HepG2 (cell line): Measurements from ENCODE around the gene CALR. TPM values are rescaled to one million over a fixed set of nuclear protein-coding genes. Genes with fewer than 3 reads are reported as not detected.

Experiments used
- AGO2 ChIP-seq: fragments of 200-400 bp; formaldehyde crosslinking; optimal IDR thresholded peaks from 2 replicates; pipeline ENCODE3; 2017; ENCODE audit warnings: mild to moderate bottlenecking, low read depth, low read length, moderate library complexity
- GZF1 ChIP-seq: sonication (generic); formaldehyde crosslinking; IDR thresholded peaks from 2 replicates; pipeline ENCODE4 v1.5.1; 2020; ENCODE audit warnings: mild to moderate bottlenecking, missing genetic modification reagents
- KDM1A ChIP-seq: IDR thresholded peaks from 2 replicates; pipeline ENCODE4 v1.6.1; 2016; ENCODE audit warnings: missing compliant biosample characterization
- KDM5B ChIP-seq: sonication (generic); formaldehyde crosslinking; IDR thresholded peaks from 2 replicates; pipeline ENCODE4 v1.4.0; 2020; ENCODE audit warnings: missing genetic modification reagents, mild to moderate bottlenecking, borderline replicate concordance
- KLF16 ChIP-seq, 2 experiments: sonication (generic) in 1 of 2; formaldehyde crosslinking in 1 of 2; IDR thresholded peaks; 2 replicates each; pipeline versions ENCODE4 v1.6.1 to v1.8.0; 2016 to 2023; ENCODE audit warnings: missing genetic modification reagents in 2 of 2, missing compliant biosample characterization in 1 of 2
- KMT2A ChIP-seq: sonication (generic); formaldehyde crosslinking; IDR thresholded peaks from 2 replicates; pipeline ENCODE4 v1.4.0; 2020; ENCODE audit warnings: missing genetic modification reagents
- MIER2 ChIP-seq: IDR thresholded peaks from 2 replicates; pipeline ENCODE4 v1.6.1; 2016; ENCODE audit warnings: missing biosample characterization, missing genetic modification reagents
- SMAD1 ChIP-seq: sonication (generic); formaldehyde crosslinking; IDR thresholded peaks from 2 replicates; pipeline ENCODE4 v1.4.0; 2020; ENCODE audit warnings: missing genetic modification reagents, low read depth, mild to moderate bottlenecking, borderline replicate concordance
- TOPORS ChIP-seq: sonication (generic); formaldehyde crosslinking; IDR thresholded peaks from 2 replicates; pipeline ENCODE4 v1.8.0; 2023; ENCODE audit warnings: mild to moderate bottlenecking, missing genetic modification reagents
- ZFX ChIP-seq: sonication (generic); formaldehyde crosslinking; IDR thresholded peaks from 2 replicates; pipeline ENCODE4 v1.4.0; 2020; ENCODE audit warnings: mild to moderate bottlenecking, low read depth, missing genetic modification reagents, moderate library complexity
- ZFY ChIP-seq: sonication (generic); formaldehyde crosslinking; IDR thresholded peaks from 2 replicates; pipeline ENCODE4 v1.4.0; 2020; ENCODE audit warnings: missing genetic modification reagents
- ZNF160 ChIP-seq: sonication (generic); formaldehyde crosslinking; IDR thresholded peaks from 2 replicates; pipeline ENCODE4 v1.8.0; 2022; ENCODE audit warnings: mild to moderate bottlenecking, inconsistent platforms, missing genetic modification reagents
- ZNF224 ChIP-seq: sonication (generic); formaldehyde crosslinking; IDR thresholded peaks from 2 replicates; pipeline ENCODE4 v1.5.0; 2020; ENCODE audit warnings: mild to moderate bottlenecking, missing genetic modification reagents
- ZNF335 ChIP-seq: sonication (generic); formaldehyde crosslinking; IDR thresholded peaks from 2 replicates; pipeline ENCODE4 v1.4.0; 2020; ENCODE audit warnings: missing genetic modification reagents
- ZNF354B ChIP-seq: sonication (generic); formaldehyde crosslinking; IDR thresholded peaks from 2 replicates; pipeline ENCODE4 v1.8.0; 2022; ENCODE audit warnings: mild to moderate bottlenecking, missing genetic modification reagents
- ZNF766 ChIP-seq: sonication (generic); formaldehyde crosslinking; IDR thresholded peaks from 2 replicates; pipeline ENCODE4 v1.5.0; 2020; ENCODE audit warnings: missing genetic modification reagents, borderline replicate concordance
- ZNF883 ChIP-seq: sonication (generic); formaldehyde crosslinking; IDR thresholded peaks from 2 replicates; pipeline ENCODE4 v1.5.1; 2020; ENCODE audit warnings: mild to moderate bottlenecking, missing genetic modification reagents; ENCODE audit errors: not compliant biosample characterization
- ZSCAN21 ChIP-seq: sonication (generic); formaldehyde crosslinking; IDR thresholded peaks from 2 replicates; pipeline ENCODE4 v1.8.0; 2022; ENCODE audit warnings: mild to moderate bottlenecking, missing genetic modification reagents, moderate library complexity, borderline replicate concordance
- polyA plus RNA-seq, 8 experiments: library from polyadenylated mRNA; depleted of rRNA in 3 of 8; stranded (reverse) in 7 of 8; unstranded in 1 of 8; fragments of >200 nt; fragmentation: Illumina TruSeq in 4 of 8; extraction: Trizol in 4 of 8; gene quantifications; 2 replicates each; pipeline versions ENCODE4 v1.2.1 to v1.2.3, GENCODE V29; 2011 to 2016; ENCODE audit warnings: low read depth in 4 of 8, missing spikeins in 1 of 8, mixed read lengths in 1 of 8; ENCODE audit not compliant: insufficient read depth in 1 of 8
- total RNA-seq, 5 experiments: library from RNA; depleted of rRNA; stranded (reverse); fragments of >200 nt; fragmentation: Illumina TruSeq; extraction: Trizol; gene quantifications; 2 replicates each; pipeline ENCODE4 v1.2.3, GENCODE V29; 2016; ENCODE audit warnings: low read depth in 1 of 5
- TF ChIP-seq, protein P1 (sequence below): sonication (generic); formaldehyde crosslinking; IDR thresholded peaks from 2 replicates; pipeline ENCODE4 v1.4.0; 2020; ENCODE audit warnings: missing genetic modification reagents, borderline replicate concordance
- TF ChIP-seq, protein P2 (sequence below): sonication (generic); formaldehyde crosslinking; IDR thresholded peaks from 2 replicates; pipeline ENCODE4 v1.8.0; 2023; ENCODE audit warnings: mild to moderate bottlenecking, missing genetic modification reagents
- TF ChIP-seq, protein P3 (sequence below): sonication (generic); formaldehyde crosslinking; IDR thresholded peaks from 2 replicates; pipeline ENCODE4 v1.8.0; 2022; ENCODE audit warnings: missing genetic modification reagents, mild to moderate bottlenecking, inconsistent platforms, borderline replicate concordance
- TF ChIP-seq, protein P4 (sequence below): sonication (generic); formaldehyde crosslinking; IDR thresholded peaks from 2 replicates; pipeline ENCODE4 v1.5.0; 2020; ENCODE audit warnings: mild to moderate bottlenecking, missing genetic modification reagents, moderate library complexity

The CALR gene
- total and polyA plus RNA-seq, 2 of the 13 experiments (the other 11 are each of a cell fraction or from before 2014, with no cell fraction given): 898 to 934 TPM

DNA sequence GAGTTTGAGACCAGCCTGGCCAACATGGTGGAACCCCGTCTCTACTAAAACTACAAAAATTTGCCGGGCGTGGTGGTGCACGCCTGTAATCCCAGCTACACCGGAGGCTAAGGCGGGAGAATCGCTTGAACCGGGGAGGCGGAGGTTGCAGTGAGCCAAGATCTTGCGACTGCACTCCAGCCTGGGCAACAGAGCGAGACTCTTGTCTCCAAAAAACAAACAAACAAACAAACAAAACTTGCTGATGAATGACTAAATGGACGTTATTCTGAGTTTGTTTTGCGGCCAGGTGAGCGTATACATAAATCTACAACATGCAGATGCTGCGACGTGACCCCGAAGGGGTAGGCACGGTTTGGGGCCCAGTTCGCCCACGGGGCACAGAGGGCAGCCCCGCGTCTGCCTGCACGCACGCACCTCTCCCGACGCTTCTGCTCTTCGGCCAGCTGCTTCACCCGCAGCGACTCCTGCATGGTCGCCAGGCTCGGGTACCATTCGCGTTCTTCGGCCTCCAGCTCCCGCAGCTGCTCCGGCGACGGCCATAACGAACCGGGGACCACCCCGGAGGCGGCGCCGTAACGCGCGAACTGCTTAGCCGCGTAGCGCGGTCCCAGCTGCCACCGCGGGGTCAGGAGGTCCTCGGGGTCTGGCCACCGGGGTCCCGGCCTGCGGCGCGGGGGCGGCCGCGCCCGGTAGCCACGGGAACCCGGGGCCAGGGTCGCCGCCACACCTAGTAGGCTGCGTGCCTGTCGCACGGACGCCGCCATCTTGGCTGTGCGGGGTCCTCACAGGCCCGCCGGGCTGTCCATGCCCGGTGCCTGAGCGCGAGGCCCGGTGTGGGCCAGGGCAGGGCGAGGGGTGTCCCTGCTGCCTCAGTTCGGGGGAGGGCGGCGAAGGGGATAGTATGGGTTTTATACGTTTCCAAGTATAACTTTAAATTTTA lies 18.3 kb downstream of the CALR start, which contains the start of gene GADD45GIP1 (continued):
- TF ChIP-seq ZSCAN21 (CRISPR knock-in tag): peak; percentile 88; the same call in 1 of the 2 replicates
- no peak for TF ChIP-seq ZNF354B (CRISPR knock-in tag)
- TF ChIP-seq AGO2: peak; percentile 61
- TF ChIP-seq ZNF766: peak; percentile 47; the same call in 1 of the 2 replicates
- peak; percentile 91 for TF ChIP-seq ZFY (CRISPR knock-in tag)
- 0 out of 2 replicates have a peak, but pooled peaks have one; percentile 34 for TF ChIP-seq KMT2A
- TF ChIP-seq, protein P1, sequence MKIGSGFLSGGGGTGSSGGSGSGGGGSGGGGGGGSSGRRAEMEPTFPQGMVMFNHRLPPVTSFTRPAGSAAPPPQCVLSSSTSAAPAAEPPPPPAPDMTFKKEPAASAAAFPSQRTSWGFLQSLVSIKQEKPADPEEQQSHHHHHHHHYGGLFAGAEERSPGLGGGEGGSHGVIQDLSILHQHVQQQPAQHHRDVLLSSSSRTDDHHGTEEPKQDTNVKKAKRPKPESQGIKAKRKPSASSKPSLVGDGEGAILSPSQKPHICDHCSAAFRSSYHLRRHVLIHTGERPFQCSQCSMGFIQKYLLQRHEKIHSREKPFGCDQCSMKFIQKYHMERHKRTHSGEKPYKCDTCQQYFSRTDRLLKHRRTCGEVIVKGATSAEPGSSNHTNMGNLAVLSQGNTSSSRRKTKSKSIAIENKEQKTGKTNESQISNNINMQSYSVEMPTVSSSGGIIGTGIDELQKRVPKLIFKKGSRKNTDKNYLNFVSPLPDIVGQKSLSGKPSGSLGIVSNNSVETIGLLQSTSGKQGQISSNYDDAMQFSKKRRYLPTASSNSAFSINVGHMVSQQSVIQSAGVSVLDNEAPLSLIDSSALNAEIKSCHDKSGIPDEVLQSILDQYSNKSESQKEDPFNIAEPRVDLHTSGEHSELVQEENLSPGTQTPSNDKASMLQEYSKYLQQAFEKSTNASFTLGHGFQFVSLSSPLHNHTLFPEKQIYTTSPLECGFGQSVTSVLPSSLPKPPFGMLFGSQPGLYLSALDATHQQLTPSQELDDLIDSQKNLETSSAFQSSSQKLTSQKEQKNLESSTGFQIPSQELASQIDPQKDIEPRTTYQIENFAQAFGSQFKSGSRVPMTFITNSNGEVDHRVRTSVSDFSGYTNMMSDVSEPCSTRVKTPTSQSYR (CRISPR knock-in tag): peak; percentile 30; the same call in 1 of the 2 replicates
- TF ChIP-seq GZF1 (CRISPR knock-in tag): no peak
- peak; percentile 93 for TF ChIP-seq ZFX
- peak; percentile 78; the same call in 1 of the 2 replicates for TF ChIP-seq KDM5B
- TF ChIP-seq, protein P2, sequence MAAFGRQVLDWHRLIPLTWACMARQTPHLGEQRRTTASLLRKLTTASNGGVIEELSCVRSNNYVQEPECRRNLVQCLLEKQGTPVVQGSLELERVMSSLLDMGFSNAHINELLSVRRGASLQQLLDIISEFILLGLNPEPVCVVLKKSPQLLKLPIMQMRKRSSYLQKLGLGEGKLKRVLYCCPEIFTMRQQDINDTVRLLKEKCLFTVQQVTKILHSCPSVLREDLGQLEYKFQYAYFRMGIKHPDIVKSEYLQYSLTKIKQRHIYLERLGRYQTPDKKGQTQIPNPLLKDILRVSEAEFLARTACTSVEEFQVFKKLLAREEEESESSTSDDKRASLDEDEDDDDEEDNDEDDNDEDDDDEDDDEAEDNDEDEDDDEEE (CRISPR knock-in tag): 0 out of 2 replicates have a peak, but pooled peaks have one; percentile 62
- no peak; the same call in 1 of the 2 replicates for TF ChIP-seq ZNF160 (CRISPR knock-in tag)
- no peak for TF ChIP-seq SMAD1
- TF ChIP-seq MIER2 (CRISPR knock-in tag): no peak
- TF ChIP-seq, protein P3, sequence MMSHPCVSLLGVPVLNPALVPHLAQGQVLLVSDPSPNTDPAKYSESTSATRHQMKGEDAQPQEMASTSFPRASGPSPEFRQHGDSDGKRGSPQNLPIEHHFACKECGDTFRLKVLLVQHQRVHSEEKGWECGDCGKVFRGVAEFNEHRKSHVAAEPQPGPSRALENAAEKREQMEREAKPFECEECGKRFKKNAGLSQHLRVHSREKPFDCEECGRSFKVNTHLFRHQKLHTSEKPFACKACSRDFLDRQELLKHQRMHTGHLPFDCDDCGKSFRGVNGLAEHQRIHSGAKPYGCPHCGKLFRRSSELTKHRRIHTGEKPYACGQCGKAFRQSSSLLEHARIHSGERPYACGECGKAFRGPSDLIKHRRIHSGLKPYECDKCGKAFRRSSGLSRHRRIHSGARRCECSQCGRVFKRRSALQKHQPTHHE (CRISPR knock-in tag): 0 out of 2 replicates have a peak, but pooled peaks have one; percentile 35
- no peak for TF ChIP-seq KDM1A
- TF ChIP-seq KLF16 (CRISPR knock-in tag; IDR thresholded peaks at IDR 0.05): peak in 1 of 2 experiments; percentile 67; a peak in 1 of 4 replicates
- peak; percentile 99 for TF ChIP-seq ZNF335 (CRISPR knock-in tag)
- peak; percentile 30; the same call in 1 of the 2 replicates for TF ChIP-seq ZNF224 (CRISPR knock-in tag)
- peak; percentile 73 for TF ChIP-seq ZNF883 (CRISPR knock-in tag)
- TF ChIP-seq TOPORS (CRISPR knock-in tag): peak; percentile 52; the same call in 1 of the 2 replicates
- TF ChIP-seq, protein P4, sequence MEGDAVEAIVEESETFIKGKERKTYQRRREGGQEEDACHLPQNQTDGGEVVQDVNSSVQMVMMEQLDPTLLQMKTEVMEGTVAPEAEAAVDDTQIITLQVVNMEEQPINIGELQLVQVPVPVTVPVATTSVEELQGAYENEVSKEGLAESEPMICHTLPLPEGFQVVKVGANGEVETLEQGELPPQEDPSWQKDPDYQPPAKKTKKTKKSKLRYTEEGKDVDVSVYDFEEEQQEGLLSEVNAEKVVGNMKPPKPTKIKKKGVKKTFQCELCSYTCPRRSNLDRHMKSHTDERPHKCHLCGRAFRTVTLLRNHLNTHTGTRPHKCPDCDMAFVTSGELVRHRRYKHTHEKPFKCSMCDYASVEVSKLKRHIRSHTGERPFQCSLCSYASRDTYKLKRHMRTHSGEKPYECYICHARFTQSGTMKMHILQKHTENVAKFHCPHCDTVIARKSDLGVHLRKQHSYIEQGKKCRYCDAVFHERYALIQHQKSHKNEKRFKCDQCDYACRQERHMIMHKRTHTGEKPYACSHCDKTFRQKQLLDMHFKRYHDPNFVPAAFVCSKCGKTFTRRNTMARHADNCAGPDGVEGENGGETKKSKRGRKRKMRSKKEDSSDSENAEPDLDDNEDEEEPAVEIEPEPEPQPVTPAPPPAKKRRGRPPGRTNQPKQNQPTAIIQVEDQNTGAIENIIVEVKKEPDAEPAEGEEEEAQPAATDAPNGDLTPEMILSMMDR: 0 out of 2 replicates have a peak, but pooled peaks have one; percentile 5
